HG03159 (cell line): ENCODE data around the gene PSMD3.

Source experiments
- ATAC-seq: cut with Tn5 transposase; IDR thresholded peaks from one replicate; pipeline ENCODE4 v1.9.1; 2021; ENCODE audit warnings: mild to moderate bottlenecking, moderate library complexity; ENCODE audit not compliant: unreplicated experiment

Gene PSMD3

GRCh38 chr17:40041196-40041595 lies 60.6 kb downstream of the PSMD3 start:
- ATAC-seq: no peak
